Subcutaneous adipose tissue (tissue), 4 donors: Measurements from ENCODE around the gene GMDS. TPM values are rescaled to one million over a fixed set of nuclear protein-coding genes. Genes with fewer than 3 reads are reported as not detected.

Experiments used
- CTCF ChIP-seq: fragments of 450-650 bp; IDR thresholded peaks from one replicate; pipeline ENCODE4 v1.5.1; 2016; ENCODE audit warnings: low read depth, mild to moderate bottlenecking, control low read depth, antibody characterized with exemption, moderate library complexity
- total RNA-seq, 4 donors: library from RNA; depleted of rRNA; stranded (reverse); fragments of >200 nt; gene quantifications; one replicate each; pipeline ENCODE4 v1.1.0, GENCODE V29; 2016

Gene GMDS
- total RNA-seq, 4 donors from 2014 or later, result 10.1 to 17.3 (median 13.9) TPM

- TF ChIP-seq CTCF, result no peak
Measured at GRCh38 chr6:1589208-1589607, 656.2 kb downstream of the GMDS start.

- no peak for TF ChIP-seq CTCF
Measured at GRCh38 chr6:1587977-1588376, 657.4 kb downstream of the GMDS start.

GRCh38 chr6:1587546-1587945 is 657.9 kb downstream of the GMDS start:
- no peak for TF ChIP-seq CTCF

GRCh38 chr6:1586861-1587450 is 658.4 kb downstream of the GMDS start:
- no peak for TF ChIP-seq CTCF

- TF ChIP-seq CTCF, result no peak
Measured at GRCh38 chr6:1586256-1586655, 659.1 kb downstream of the GMDS start.

- no peak for TF ChIP-seq CTCF
Measured at GRCh38 chr6:1585669-1586049, 659.7 kb downstream of the GMDS start.

- TF ChIP-seq CTCF, result no peak
Measured at GRCh38 chr6:1584996-1585668, 660.3 kb downstream of the GMDS start.
